HG03521 (cell line): ENCODE results near the gene VAC14.
"Not testable (repeated sequence)": the region's sequence is repeated elsewhere in the genome, so short reads cannot be mapped to it uniquely, and the experiment has no call there.

Source experiments
- ATAC-seq: cut with Tn5 transposase; IDR thresholded peaks from one replicate; pipeline ENCODE4 v1.9.1; 2021; ENCODE audit warnings: mild to moderate bottlenecking, moderate library complexity; ENCODE audit not compliant: unreplicated experiment

VAC14 gene

GRCh38 chr16:70649300-70649699 lies 151.7 kb downstream of the VAC14 start:
- no peak for ATAC-seq

- no peak for ATAC-seq
Measured at GRCh38 chr16:70648606-70649005, 152.4 kb downstream of the VAC14 start.

- no peak for ATAC-seq
Measured at GRCh38 chr16:70647441-70648359, 153.3 kb downstream of the VAC14 start.

GRCh38 chr16:70646260-70647241 lies 154.4 kb downstream of the VAC14 start, which contains the start of gene IL34:
Gene IL34, plus strand, starts transcription at chr16:70646559. Its CDS starts 389 bp downstream, at chr16:70646948.
- no peak for ATAC-seq

- no peak for ATAC-seq
Measured at GRCh38 chr16:70644763-70645597, 156.0 kb downstream of the VAC14 start.

- ATAC-seq = not testable (repeated sequence)
Measured at GRCh38 chr16:70643264-70643663, 157.7 kb downstream of the VAC14 start.

- ATAC-seq = no peak
Measured at GRCh38 chr16:70642633-70643032, 158.3 kb downstream of the VAC14 start.

- no peak for ATAC-seq
Measured at GRCh38 chr16:70638814-70639792, 161.9 kb downstream of the VAC14 start.
